Muscle of back (tissue), 11 donors: ENCODE data around the gene POU6F1. TPM values are rescaled to one million over a fixed set of nuclear protein-coding genes. Genes with fewer than 3 reads are reported as not detected.
"Not testable (repeated sequence)": the region's sequence is repeated elsewhere in the genome, so short reads cannot be mapped to it uniquely, and the experiment has no call there.

Experiments
- DNase-seq, 3 donors: peaks; one replicate each; pipeline versions ENCODE4 v3.0.0 to v3.0.0-alpha.2; 2013
- polyA plus RNA-seq, 10 donors: library from polyadenylated mRNA; unstranded; fragments of 120-200 nt; gene quantifications; one replicate each; pipeline ENCODE4 v1.2.1, GENCODE V29; 2013; ENCODE audit not compliant: insufficient read length in 10 of 10

POU6F1 gene
- polyA plus RNA-seq, 10 donors: 5.6 to 11.5 (median 9.2) TPM

DNA sequence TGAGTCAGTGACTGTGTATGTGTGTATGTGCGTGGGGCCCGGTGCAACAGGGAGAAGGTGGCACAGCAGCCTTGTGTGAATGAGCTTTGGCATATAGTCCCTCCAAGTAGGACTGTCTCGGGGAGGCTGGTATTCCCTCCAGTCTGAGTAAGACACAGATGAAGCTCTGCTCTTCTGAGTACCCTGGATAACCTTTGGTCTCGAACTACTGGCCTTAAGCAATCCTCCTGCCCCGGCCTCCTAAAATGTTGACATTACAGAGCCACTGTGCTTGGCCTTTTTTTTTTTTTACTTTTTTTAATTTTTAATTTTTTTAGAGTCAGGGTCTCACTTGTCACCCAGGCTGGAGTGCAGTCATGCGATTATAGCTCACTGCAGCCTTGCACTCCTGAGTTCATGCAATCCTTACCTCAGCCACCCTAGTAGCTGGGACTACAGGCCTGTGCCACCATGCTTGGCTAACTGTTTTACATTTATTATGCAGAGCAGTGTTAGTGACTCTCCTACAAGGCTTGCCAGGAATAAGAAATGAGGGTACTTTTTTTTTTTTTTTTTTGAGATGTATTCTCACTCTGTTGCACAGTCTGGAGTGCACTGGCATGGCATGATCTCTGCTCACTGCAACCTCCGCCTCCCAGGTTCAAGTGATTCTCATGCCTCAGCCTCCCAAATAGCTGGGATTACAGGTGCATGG is 11.4 kb upstream of the POU6F1 start:
- DNase-seq: no peak

- DNase-seq: no peak
Observed at GRCh38 chr12:51227962-51228361, 10.1 kb upstream of the POU6F1 start.

GRCh38 chr12:51227112-51227511 is 9.2 kb upstream of the POU6F1 start:
- not testable (repeated sequence) for DNase-seq

GRCh38 chr12:51225771-51226170 is 7.9 kb upstream of the POU6F1 start:
- no peak for DNase-seq

DNA sequence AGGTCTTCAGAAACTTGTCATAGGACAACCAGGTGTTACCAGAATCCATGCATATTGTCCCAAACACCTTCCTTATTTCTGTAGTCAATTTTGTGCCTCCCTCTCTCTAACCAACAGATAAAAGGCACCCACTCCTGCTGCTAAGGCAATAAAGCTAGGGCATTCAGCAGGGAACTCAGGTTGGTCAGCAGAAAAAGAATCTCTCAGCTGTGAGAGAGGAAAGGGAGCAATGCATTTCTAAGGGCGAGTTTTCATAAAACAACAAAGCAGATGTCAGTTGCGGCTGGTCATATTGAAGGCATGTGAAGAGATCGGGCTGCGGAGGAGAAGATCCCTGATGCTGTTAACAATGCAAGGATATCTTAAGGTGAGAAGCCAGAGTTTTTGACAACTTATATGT is 7.4 kb upstream of the POU6F1 start:
- no peak for DNase-seq

DNA sequence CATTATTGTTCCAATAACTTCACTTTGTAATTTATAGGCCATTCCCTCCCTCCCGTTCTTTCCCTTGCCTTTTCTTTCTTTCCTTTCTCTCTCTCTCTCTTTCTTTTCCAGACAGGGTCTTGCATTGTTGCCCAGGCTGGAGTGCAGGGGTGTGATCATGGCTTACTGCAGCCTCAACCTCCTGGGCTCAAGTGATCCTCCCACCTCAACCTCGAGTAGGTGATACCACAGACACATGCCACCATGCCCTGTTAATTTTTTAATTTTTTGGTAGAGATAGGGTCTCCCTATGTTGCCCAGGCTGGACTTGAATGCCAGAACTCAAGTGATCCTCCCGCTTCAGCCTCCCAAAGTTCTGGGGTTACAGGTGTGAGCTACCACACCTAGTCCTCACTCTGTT is 6.8 kb upstream of the POU6F1 start:
- no peak for DNase-seq

DNA sequence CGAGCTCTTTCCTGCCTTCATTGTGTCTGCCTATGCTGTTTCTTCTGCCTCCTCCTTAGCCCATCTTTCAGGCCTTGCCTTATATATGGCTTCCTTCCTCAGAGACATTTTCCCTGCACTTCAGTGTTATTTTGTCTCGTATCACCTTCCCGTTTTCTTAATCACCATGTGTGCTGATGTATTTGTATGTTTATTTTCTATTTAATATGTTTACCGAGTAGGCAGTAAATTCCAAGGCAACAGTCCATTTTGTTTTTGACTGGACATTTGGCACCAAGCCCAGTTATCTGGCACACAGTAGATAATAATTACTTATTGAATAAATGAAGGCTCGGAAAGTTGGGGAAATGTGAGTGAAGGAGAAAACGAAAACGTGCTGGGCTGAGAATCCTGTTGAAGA is 4.6 kb upstream of the POU6F1 start:
- no peak for DNase-seq

DNA sequence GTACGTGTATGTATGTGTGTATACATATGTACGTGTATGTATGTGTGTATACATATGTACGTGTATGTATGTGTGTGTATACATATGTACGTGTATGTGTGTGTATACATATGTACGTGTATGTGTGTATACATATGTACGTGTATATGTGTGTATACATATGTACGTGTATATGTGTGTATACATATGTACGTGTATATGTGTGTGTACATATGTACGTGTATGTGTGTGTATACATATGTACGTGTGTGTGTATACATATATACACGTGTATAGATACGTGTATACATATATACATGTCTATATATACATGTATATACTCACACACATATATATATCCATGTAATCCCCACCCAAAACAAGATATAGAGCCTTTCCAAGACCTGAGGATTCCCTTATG is 2.0 kb upstream of the POU6F1 start:
- DNase-seq: not testable (repeated sequence)

DNA sequence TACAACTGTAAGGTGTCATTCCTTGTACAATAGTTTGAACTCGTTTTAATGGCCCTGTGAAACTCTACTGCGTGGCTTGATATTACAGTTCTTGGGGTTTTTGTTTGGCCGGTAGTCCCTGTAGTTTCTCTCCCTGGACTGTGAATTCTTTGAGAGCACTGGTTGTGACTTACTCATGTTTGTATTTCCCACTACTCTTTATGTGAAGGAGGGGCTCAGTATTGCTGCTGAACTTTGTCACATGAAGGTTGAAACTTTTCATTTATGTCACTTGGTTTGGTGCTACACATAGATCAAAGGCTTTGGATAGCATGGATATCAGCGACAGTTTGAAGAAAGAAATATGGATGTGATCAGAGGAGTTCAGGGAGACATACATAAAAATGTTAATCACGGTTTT is 1.5 kb upstream of the POU6F1 start:
- DNase-seq: no peak

DNA sequence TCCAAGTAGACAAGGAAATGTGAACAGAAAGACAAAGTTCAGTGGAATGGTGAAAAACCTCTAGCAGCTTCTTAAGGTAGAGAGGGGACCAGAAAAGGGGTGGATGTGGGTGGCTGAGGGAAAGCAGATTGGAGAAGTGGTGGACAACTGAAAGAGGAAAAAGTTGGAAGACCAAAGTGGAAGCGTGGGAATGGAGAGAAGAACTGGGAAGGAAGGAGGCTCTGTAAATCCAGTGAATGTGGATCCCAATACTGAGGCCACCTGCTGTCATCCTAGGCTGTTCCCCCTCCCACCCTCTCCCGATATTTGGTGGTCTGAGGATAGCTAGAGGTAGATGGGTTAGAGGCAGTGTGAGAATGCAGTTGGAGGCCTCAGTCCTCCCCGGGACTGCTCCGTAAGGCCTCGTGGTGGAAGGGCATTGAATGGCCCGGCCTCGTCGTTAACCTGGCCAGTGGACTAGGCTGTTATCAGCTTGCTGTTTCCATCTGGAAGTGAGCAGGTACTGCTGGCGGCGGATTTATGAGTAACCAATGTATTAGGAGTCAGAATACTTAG is 822 bp upstream of the POU6F1 start:
- DNase-seq: no peak

DNA sequence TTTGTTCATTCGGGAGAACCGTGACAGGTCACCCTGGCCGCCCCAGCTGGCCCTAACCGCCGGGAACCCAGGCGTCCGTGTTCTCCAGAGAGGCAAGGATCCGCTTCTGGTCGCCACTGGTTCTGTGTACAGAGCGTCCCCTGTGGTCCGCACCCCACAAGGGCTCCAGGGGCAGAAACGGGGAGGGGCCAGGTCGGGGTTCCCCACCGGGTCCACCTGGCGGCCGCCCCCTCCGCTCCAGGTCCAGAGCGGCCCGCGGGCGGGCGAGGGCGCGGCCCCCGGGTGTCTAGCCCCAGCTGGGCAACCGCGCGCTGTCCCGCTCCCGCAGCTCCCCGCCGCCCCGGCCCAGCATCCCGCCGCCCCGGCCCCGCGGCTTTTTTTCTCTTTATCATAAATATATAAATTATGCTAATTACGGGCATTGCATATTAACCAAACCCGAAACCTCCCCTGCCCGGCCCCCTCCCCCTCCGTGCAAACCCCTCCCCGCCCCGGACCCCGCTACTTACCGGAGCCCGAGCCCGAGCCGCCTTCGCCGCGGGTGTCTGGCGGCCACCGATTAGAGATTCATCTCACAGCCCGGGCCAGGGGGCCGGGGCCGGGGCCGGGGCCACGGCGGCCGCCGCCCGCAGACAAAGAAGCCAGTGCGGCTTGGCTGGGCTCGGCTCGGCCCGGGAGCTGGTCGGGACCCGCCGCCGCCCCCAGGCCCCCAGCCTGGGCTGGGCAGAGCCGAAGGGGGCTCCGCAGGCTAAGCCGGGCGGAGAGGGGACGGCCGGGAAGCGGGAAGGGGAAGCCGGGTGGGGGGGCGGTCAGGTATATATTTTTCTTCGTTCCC is 512 bp downstream of the POU6F1 start:
- peak; percentile 10 to 58 (median 36) for DNase-seq

DNA sequence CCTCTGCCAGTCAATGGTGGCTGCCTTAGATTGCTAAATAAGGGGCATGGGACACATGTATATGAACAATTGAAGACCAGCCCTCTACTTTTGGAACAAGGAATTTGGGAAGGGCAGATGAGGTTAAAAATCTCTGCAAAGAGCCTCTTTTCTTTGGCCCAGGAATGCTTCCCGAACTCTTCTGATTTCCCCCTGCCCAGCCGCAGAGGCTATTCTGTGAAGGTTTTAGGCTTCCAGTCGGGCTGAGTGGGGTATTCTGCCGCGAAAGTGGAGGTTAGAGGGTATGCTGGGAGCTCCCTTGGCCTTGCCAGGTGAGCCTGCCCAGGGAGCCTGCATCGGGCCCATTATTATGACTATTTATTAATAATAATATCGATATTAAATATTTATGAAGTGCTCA is 1.2 kb downstream of the POU6F1 start:
- DNase-seq: peak in 1 of 3 donors; percentile 10

DNA sequence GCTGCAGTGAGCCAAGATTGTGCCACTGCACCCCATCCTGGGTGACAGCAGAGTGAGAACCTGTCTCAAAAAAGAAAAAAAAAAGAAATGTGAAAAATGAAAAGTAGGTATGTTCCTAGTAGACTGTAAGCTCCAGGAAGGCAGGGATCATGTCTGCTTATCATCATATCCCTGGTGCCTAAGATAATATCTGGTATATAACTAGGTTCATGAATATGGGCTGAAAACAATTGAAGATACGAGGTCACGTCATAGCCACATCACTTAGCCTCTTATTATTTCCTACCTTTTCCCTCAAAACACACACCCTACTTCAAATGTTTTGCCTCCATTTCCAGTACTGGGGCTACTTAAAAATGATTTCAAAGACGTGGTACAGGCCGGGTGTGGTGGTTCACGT is 3.0 kb downstream of the POU6F1 start:
- no peak for DNase-seq

DNA sequence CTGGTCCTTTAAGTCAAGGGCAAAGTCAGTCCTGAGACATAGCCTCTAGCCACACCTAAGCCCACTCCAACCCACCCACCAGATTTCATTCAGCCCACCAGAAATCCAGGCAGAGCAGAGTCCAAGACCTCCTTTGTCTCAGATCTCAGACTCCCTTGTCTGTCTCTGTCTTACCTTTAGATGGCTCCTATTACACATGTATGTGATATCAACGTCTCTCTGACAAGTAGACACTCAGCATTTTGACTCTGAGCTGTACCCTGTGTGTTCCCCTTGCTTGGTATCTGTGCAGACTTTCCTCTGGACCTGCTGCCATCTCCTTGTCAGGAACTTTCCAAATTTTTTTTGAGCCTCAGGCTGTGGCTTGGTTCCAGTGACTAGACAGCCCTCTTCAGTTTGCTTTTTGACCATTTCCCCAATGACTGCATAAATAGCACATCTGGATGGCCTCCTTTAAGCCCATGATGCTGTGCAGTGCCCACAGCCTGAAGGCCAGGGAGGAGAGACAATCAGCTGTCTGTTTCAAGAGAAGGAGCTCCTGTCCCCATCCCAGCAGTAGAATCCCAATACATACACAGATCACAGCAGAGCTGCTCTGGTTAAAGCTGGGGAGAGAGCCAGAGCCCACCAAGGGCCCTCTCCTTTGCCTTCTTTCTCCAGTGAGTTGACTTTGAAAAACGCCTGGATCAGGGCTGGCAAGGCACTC is 7.0 kb downstream of the POU6F1 start:
- DNase-seq: no peak

- DNase-seq: no peak
Observed at GRCh38 chr12:51209259-51209658, 8.6 kb downstream of the POU6F1 start.

DNA sequence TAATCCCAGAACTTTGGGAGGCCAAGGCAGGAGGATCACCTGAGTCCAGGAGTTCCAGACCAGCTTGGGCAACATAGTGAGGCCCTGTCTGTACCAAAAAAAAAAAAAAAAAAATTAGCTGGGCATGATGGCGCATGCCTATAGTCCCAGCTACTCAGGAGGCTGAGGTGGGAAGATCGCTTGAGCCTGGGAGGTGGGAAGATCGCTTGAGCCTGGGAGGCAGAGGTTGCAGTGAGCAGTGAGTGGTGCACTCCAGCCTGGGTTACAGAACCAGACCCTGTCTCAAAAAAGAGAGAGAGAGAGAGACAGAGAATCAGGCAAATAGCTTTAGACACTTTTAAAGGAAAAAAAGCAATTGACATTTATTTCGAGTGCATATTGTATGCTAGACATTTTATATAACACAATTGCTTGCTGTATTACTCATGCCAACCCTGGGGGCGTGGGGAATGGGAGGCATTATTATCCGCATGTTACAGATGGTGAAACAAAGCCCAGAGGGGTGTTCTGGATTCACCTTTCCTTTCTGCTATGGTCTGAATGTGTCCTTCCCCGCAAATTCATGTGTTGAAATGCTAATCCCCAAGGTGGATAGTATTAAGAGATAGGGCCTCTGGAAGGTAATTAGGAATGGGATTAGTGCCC is 9.7 kb downstream of the POU6F1 start:
- DNase-seq: no peak

DNA sequence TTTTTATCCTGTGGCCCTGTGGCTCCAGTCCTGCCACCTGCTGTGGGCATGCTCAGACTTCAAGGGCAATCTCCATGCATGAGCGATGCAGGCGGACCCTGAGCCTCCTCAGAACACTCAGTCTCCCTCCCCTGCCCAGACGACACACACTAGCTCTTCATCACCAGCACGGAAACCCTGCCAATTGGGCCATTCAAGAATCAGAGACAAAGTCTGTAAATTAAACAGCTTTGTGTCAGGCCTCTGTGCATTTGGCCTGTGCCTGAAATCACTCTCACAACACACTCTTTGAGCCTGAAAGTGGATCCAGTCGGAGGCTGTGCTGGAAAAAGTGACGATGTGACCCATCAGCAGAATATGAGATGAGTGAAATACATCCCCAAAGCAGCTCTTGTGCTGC is 12.5 kb downstream of the POU6F1 start:
- DNase-seq: no peak

- no peak for DNase-seq
Observed at GRCh38 chr12:51202718-51203117, 15.1 kb downstream of the POU6F1 start.

DNA sequence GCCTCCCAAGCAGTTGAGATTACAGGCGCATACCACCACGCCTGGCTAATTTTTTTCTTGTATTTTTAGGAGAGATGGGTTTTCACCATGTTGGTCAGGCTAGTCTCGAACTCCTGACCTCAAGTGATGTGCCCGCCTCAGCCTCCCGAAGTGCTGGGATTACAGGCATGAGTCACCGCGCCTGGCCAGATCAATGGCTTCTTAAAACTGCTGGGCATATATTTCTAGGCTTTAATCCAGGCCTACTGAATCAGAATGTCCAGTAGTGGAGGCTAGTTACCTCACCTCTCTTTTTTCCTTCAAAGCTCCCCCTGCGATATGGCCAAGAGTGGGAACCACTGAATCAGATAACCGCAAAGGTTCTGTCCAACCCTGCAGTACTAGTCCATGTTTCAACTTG is 17.1 kb downstream of the POU6F1 start:
- DNase-seq: no peak

GRCh38 chr12:51200156-51200555 is 17.7 kb downstream of the POU6F1 start:
- DNase-seq: no peak

DNA sequence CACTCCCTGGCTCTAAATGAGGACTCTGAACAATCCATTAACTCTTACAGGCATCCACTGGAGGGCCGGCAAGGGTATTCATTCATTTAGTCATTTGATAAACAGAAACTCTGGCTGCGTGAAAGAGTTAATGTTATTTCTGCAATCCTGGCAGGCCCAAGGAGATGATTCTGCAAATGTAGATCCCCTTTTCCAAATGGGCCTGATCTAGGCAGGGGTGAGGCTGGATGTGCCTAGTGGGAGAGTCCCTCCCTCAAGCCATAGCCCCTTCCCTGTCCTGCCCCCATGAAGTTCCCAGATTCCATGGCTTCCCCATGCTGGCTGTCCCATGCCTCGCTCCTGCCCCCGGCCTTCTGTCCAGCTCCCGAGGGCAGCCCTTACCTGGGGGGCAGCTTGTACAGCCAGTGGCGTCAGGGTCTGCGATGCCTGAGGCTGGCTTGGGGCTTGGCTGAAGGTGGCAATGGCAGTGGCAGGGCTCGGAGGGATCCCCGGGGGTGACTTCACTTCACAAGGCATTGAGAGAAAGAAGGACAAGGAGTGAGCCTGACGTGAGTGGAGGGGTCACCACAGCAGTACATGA is 18.4 kb downstream of the POU6F1 start:
- DNase-seq: no peak
